NCI-H2227 (cell line): ENCODE measurements around the gene EEF2.
"Not testable (repeated sequence)": the region's sequence is repeated elsewhere in the genome, so short reads cannot be mapped to it uniquely, and the experiment has no call there.

Experiments used
- DNase-seq: peaks from one replicate; lab custom pipeline; 2025; ENCODE audit not compliant: unreplicated experiment; lab: John Stamatoyannopoulos, UW

The EEF2 gene

GRCh38 chr19:4015705-4016402 lies 30.6 kb upstream of the EEF2 start:
- peak; percentile 25 for DNase-seq

- peak; percentile 29 for DNase-seq
These were observed 29.6 kb upstream of the EEF2 start for GRCh38 chr19:4014541-4015491.

- DNase-seq, result no peak
These were observed 28.8 kb upstream of the EEF2 start for GRCh38 chr19:4013886-4014540.

- no peak for DNase-seq
These were observed 27.8 kb upstream of the EEF2 start for GRCh38 chr19:4012975-4013634.

- DNase-seq, result peak; percentile 18
These were observed 27.1 kb upstream of the EEF2 start for GRCh38 chr19:4012092-4012974.

- not testable (repeated sequence) for DNase-seq
These were observed 26.2 kb upstream of the EEF2 start for GRCh38 chr19:4011430-4011829.

- no peak for DNase-seq
These were observed 25.5 kb upstream of the EEF2 start for GRCh38 chr19:4010808-4011110.

- no peak for DNase-seq
These were observed 24.9 kb upstream of the EEF2 start for GRCh38 chr19:4009990-4010807.

GRCh38 chr19:4007836-4008539 lies 22.7 kb upstream of the EEF2 start:
- DNase-seq, result peak; percentile 36

- DNase-seq, result peak; percentile 95
These were observed 22.0 kb upstream of the EEF2 start, which contains the start of gene PIAS4 for GRCh38 chr19:4007021-4007835. TSS of gene PIAS4 (plus strand) at chr19:4007736. CDS start at chr19:4007761, 25 bp downstream.

- not testable (repeated sequence) for DNase-seq
These were observed 20.2 kb upstream of the EEF2 start for GRCh38 chr19:4005436-4005835.

GRCh38 chr19:4000798-4001197 lies 15.5 kb upstream of the EEF2 start:
- not testable (repeated sequence) for DNase-seq

GRCh38 chr19:3998667-3999412 lies 13.6 kb upstream of the EEF2 start:
- DNase-seq, result not testable (repeated sequence)

GRCh38 chr19:3995607-3996006 lies 10.3 kb upstream of the EEF2 start:
- DNase-seq, result no peak

GRCh38 chr19:3990815-3991117 lies 5.5 kb upstream of the EEF2 start:
- DNase-seq, result no peak

- DNase-seq, result peak; percentile 90
These were observed 2.5 kb upstream of the EEF2 start for GRCh38 chr19:3987619-3988371.
